Body of pancreas (tissue), 4 donors: ENCODE data around the gene FLYWCH2. TPM values are rescaled to one million over a fixed set of nuclear protein-coding genes. Genes with fewer than 3 reads are reported as not detected.

ENCODE experiments used
- ATAC-seq: fragments of 150-250 bp; one replicate; pipeline ENCODE4 v1.9.1; 2016
- DNase-seq, 4 donors: peaks; one replicate each; pipeline ENCODE4 v3.0.0-alpha.2; 2019
- H3K27ac ChIP-seq, 4 donors: fragments of 200-600 bp; sonication (generic); 1 replicate in 3 of 4; 2 replicates in 1 of 4; pipeline versions ENCODE4 v1.5.1 to v1.6.1; 2016 to 2019; ENCODE audit warnings: mild to moderate bottlenecking in 1 of 4, mixed read lengths in 1 of 4, moderate library complexity in 1 of 4
- H3K27me3 ChIP-seq, 2 donors: fragments of 200-600 bp; sonication (generic); one replicate each; pipeline ENCODE4 v1.6.0; 2016; ENCODE audit warnings: mild to moderate bottlenecking in 1 of 2
- H3K36me3 ChIP-seq, 2 donors: fragments of 200-600 bp; sonication (generic); replicated peaks in 1 of 2; 2 replicates each; pipeline ENCODE4 v1.5.1; 2016; ENCODE audit warnings: low read depth in 2 of 2; ENCODE audit not compliant: insufficient read depth in 1 of 2
- H3K4me1 ChIP-seq: fragments of 200-600 bp; sonication (generic); one replicate; pipeline ENCODE4 v1.6.0; 2016
- H3K4me3 ChIP-seq, 2 donors: fragments of 200-600 bp; sonication (generic); 1 replicate in 1 of 2; 2 replicates in 1 of 2; pipeline ENCODE4 v1.5.1; 2016 to 2019
- H3K9me3 ChIP-seq, 3 donors: fragments of 200-600 bp; sonication (generic); 1 replicate in 2 of 3; 2 replicates in 1 of 3; pipeline ENCODE4 v1.5.1; 2016
- CTCF ChIP-seq, 7 experiments: fragments of 450-650 bp in 4 of 7; fragments of 200-600 bp in 3 of 7; sonication (generic) in 3 of 7; IDR thresholded peaks; one replicate each; pipeline ENCODE4 v1.5.1; 2016 to 2019; ENCODE audit warnings: antibody characterized with exemption in 7 of 7
- POLR2A ChIP-seq, 3 donors: fragments of 450-650 bp; IDR thresholded peaks; one replicate each; pipeline ENCODE4 v1.6.1; 2016; ENCODE audit warnings: antibody characterized with exemption in 3 of 3, mild to moderate bottlenecking in 2 of 3
- WGBS, 2 donors: methylation state at CpG; one replicate each; pipeline ENCODE4 v1.1.5; 2017; 5-methylcytosine and 5-hydroxymethylcytosine counted together
- intact Hi-C: fragments of 100-400 bp; cut with DNase I; formaldehyde crosslinking; loops from one replicate; pipeline ENCODE4 v1.15.1; 2023
- total RNA-seq, 2 donors: library from RNA; depleted of rRNA; stranded (reverse); fragments of >200 nt; gene quantifications; one replicate each; pipeline ENCODE4 v1.1.0, GENCODE V29; 2016

Gene FLYWCH2
- total RNA-seq, 2 donors from 2014 or later = 23.6 to 49.1 TPM

- Histone ChIP-seq H3K9me3 (no peaks in the 10 kb centered on the region), H3K27ac (no peak overlapping the region), H3K27me3 (no peaks in the 10 kb centered on the region), H3K4me1 (no peaks in the 10 kb centered on the region), H3K36me3 (peaks cover 0 to 3% of the 10 kb centered on the region in 2 donors), H3K4me3 (no peak overlapping the region)
- no peak for DNase-seq
- WGBS, 2 donors = 96 to 98% methylated on average over 4 of the region's 4 CpGs
- TF ChIP-seq CTCF (IDR thresholded peaks at IDR 0.05) (no peak), POLR2A (IDR thresholded peaks at IDR 0.05) (no peak)
- no peak for ATAC-seq
- intact Hi-C loops = no loop called here
These were observed 63.6 kb downstream of the FLYWCH2 start for GRCh38 chr16:2946649-2947048.

Other genes starting within 250 kb of the FLYWCH2 start
- gene KCTD5, start 200.7 kb upstream of the FLYWCH2 start, total RNA-seq = 1 to 10 TPM; 6.2 to 7.3 TPM
- 1 to 10 TPM in 1 of 2 donors, not detected in 1; 2.1 TPM for gene PRSS27, start 163.0 kb upstream of the FLYWCH2 start, total RNA-seq
- gene SRRM2, start 130.6 kb upstream of the FLYWCH2 start, total RNA-seq = 1,000 to 10,000 TPM in 1 of 2 donors, 100 to 1,000 TPM in 1; 231 to 1,198 TPM
- 100 to 1,000 TPM in 1 of 2 donors, 10 to 100 TPM in 1; 77.5 to 186 TPM for gene ELOB, start 105.9 kb upstream of the FLYWCH2 start, total RNA-seq
- gene PRSS33, start 95.7 kb upstream of the FLYWCH2 start, total RNA-seq = not detected
- gene PRSS41, start 84.7 kb upstream of the FLYWCH2 start, total RNA-seq = not detected
- 1 to 10 TPM in 1 of 2 donors, under 1 TPM in 1; 0.66 to 1.6 TPM for gene PRSS21, start 66.0 kb upstream of the FLYWCH2 start, total RNA-seq
- not detected for gene ZG16B, start 52.9 kb upstream of the FLYWCH2 start, total RNA-seq
- 10 to 100 TPM in 1 of 2 donors, 1 to 10 TPM in 1; 3.6 to 19.4 TPM for gene PRSS22, start 25.0 kb upstream of the FLYWCH2 start, total RNA-seq
- gene FLYWCH1, start 28.7 kb downstream of the FLYWCH2 start, total RNA-seq = 10 to 100 TPM; 24.6 to 53.7 TPM
- 1 to 10 TPM in 1 of 2 donors, not detected in 1; 6.3 TPM for gene KREMEN2, start 81.1 kb downstream of the FLYWCH2 start, total RNA-seq
- 10 to 100 TPM in 1 of 2 donors, 1 to 10 TPM in 1; 8.8 to 13.2 TPM for gene PAQR4, start 86.1 kb downstream of the FLYWCH2 start, total RNA-seq
- under 1 TPM in 1 of 2 donors, not detected in 1; 0.26 TPM for gene PKMYT1, start 97.2 kb downstream of the FLYWCH2 start, total RNA-seq
- gene CLDN9, start 129.7 kb downstream of the FLYWCH2 start, total RNA-seq = 10 to 100 TPM in 1 of 2 donors, 1 to 10 TPM in 1; 4.7 to 11.2 TPM
- under 1 TPM; 0.33 to 0.78 TPM for gene CLDN6, start 135.0 kb downstream of the FLYWCH2 start, total RNA-seq
- gene TNFRSF12A, start 137.2 kb downstream of the FLYWCH2 start, total RNA-seq = 100 to 1,000 TPM; 132 to 229 TPM
- gene HCFC1R1, start 140.7 kb downstream of the FLYWCH2 start, total RNA-seq = 10 to 100 TPM in 1 of 2 donors, 1 to 10 TPM in 1; 6.9 to 15.3 TPM
- 10 to 100 TPM; 11.7 to 21.8 TPM for gene THOC6, start 140.8 kb downstream of the FLYWCH2 start, total RNA-seq
- gene BICDL2, start 153.7 kb downstream of the FLYWCH2 start, total RNA-seq = 100 to 1,000 TPM; 132 to 357 TPM
- gene MMP25, start 163.3 kb downstream of the FLYWCH2 start, total RNA-seq = under 1 TPM; under 0.01 to 0.99 TPM
- gene IL32, start 182.4 kb downstream of the FLYWCH2 start, total RNA-seq = 100 to 1,000 TPM; 184 to 238 TPM
- not detected for gene ZSCAN10, start 216.1 kb downstream of the FLYWCH2 start, total RNA-seq
- gene ZNF205, start 229.4 kb downstream of the FLYWCH2 start, total RNA-seq = 10 to 100 TPM; 14.2 to 20.0 TPM